GM21526 (cell line): Measurements from ENCODE around the gene CNST.
"Not testable (repeated sequence)": the region's sequence is repeated elsewhere in the genome, so short reads cannot be mapped to it uniquely, and the experiment has no call there.

ENCODE experiments used
- ATAC-seq: cut with Tn5 transposase; IDR thresholded peaks from one replicate; pipeline ENCODE4 v1.9.1; 2021; ENCODE audit warnings: moderate library complexity; ENCODE audit not compliant: unreplicated experiment, low FRiP score

The CNST gene

DNA sequence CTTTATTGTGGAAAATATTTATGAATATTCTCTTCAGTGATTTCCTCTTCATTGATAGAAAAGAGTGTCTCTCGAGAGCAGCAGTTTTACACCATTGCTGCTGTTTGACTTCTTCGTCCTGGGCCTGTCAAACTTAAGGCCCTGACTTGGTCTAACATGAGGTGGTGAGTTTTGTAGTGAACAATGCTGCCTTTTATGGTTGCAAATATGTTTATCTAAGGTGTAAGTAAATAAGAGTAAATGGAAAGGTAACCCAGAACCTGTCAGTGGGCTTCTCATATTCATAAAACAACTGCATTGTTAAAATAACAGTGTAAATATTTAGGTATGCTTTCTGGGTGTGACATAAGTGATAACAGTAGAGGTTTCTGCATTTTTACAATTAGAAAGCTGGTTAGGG is 95.2 kb downstream of the CNST start:
- no peak for ATAC-seq

DNA sequence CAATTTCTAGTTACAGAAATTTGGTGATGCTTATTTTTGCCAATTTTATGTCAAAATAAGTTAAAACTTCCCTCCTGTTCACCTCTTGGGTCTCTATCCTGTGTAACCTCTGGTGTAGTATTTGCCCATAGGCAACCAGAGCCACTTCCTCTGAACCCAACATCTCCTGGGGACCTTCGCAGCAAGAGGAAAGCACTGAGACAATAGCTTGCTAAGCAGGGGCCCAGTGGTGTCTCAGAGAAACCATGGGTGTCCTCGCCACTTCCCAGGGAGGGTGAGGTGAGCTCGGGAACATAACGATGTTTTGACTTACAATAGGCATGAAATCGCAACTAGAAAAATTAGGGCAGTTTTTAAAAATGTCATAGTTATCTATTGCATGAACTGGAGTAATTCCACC is 101.5 kb downstream of the CNST start:
- ATAC-seq: no peak

- no peak for ATAC-seq
Observed at GRCh38 chr1:246669659-246670058, 103.4 kb downstream of the CNST start.

- ATAC-seq: no peak
Observed at GRCh38 chr1:246674049-246674448, 107.8 kb downstream of the CNST start.

- ATAC-seq: no peak
Observed at GRCh38 chr1:246677842-246678241, 111.6 kb downstream of the CNST start.

DNA sequence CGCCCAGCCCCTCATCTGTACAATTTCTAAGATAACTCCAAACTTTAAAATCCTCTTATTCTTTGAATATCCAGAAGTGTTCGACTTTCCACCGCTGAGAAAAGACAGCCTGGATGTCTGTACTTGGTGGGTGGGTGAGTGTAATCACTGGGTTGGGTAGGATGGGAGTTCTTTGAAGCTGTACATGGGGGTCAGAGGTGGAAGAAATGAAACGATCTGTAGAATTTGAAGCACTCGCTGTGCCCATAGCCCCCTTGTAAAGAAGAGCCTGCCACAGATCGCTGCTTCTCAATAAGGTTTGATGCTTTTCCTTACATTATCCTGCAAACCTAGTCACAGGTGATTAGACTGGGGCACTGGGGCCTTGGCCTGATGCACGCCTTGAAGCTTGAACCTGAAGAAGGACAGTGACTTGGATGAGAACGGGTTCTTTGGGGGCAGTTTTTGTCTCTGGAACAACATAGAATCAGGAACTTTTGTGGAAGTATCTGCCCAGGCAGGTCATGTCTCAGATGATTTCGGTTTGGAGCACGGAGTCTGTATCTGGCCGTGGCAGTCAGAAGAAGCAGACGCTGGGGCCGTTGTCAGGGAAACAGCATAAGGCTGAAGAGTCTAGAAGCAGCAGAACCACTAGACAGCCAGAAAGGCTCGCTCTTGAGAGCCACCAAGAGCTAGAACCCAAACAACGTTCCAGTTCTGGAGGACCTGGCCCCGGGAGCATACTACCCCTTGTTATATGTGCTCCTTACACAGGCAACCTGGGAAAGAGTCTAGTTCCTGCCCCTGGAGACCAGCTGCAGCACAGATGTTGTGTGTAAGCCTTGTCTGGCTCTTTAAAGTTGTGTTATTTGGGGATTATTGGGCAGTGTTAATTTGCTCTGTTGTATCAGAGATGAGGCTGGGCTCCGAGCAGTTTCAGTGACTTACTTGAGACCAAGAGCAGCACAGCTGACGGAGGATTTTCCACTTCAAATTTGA is 112.8 kb downstream of the CNST start:
- ATAC-seq: no peak

GRCh38 chr1:246679794-246680177 is 113.5 kb downstream of the CNST start:
- no peak for ATAC-seq

DNA sequence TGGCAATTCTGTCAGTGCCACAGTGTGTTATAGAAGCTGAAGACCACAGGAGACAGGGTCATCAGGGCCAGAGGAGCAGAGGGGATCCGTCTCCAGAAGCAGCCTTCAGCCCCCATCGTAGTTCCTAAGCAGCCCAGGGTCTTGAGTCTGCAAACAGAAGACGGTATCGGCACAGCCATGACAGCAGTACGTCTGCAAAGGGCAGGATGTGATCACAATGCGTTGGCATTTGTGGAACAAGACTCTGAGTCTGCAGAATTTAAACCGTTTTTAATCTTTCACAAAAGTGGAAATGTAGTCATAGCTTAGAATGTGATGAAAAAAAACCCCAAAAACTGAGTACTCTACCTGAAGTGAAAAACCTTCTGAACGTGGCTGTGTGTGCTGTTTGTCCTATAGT is 113.9 kb downstream of the CNST start:
- ATAC-seq: no peak

DNA sequence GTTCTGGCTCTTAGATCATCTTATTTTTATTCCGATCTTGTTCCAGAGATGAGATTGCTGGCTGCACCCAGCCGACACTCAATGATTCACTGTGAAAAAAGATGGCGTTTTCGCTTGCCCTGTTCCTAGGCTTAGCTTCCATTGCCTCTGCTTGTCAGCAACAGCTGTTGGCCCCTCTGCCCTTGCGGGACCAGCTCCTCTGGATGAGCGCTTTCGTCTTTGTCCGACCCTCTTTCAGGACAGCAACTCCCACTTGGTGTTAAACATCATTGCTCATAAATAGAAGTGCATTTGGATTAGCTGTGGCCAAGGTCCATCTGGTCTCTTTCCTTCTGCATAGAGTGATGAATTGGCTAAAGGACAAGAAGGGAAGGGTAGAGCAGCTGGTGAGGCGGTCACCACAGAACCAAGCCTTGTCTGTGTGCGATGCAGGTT is 114.5 kb downstream of the CNST start:
- ATAC-seq: no peak

GRCh38 chr1:246681900-246682895 is 115.9 kb downstream of the CNST start:
- ATAC-seq: no peak

DNA sequence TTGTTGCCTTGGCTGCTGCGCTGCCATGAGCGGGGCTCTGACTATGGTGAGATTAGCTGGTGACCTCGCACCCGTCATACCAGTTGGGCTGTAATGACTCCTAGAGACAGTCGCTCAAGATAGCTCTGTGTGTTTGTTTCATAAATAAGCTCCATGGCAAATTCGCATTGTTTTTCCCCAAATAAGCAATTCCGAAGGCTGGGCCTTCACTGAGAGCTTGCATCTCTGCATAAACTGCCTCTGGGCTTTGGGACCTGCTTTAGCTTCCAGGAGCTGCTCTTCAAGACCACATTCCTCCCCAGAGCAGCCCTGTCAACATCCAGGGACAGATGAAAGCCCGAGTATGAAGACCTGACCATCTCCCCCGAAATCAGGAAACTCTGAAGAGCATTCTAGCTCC is 117.3 kb downstream of the CNST start:
- no peak for ATAC-seq

GRCh38 chr1:246687002-246687401 is 120.7 kb downstream of the CNST start:
- no peak for ATAC-seq

GRCh38 chr1:246689409-246690008 is 123.3 kb downstream of the CNST start:
- ATAC-seq: peak; percentile 88

DNA sequence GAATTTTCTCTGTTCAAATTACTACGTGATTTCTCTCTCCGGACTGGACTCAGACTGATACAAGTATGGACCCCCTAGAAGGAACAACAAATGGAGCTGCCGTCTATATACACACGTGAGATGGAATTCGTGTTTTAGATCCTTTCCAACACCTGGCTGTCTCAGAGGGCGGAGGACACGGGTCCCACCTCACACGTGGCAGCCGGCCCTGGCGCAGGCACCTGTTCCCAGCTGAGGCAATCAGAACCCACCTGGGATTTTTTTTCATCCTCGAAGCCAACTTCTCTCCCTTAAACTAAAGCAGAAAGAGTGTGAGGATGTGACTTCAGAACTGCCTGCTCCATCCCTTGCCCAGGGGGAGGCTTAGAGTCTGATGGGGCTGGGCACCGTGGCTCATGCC is 123.8 kb downstream of the CNST start:
- ATAC-seq: no peak

DNA sequence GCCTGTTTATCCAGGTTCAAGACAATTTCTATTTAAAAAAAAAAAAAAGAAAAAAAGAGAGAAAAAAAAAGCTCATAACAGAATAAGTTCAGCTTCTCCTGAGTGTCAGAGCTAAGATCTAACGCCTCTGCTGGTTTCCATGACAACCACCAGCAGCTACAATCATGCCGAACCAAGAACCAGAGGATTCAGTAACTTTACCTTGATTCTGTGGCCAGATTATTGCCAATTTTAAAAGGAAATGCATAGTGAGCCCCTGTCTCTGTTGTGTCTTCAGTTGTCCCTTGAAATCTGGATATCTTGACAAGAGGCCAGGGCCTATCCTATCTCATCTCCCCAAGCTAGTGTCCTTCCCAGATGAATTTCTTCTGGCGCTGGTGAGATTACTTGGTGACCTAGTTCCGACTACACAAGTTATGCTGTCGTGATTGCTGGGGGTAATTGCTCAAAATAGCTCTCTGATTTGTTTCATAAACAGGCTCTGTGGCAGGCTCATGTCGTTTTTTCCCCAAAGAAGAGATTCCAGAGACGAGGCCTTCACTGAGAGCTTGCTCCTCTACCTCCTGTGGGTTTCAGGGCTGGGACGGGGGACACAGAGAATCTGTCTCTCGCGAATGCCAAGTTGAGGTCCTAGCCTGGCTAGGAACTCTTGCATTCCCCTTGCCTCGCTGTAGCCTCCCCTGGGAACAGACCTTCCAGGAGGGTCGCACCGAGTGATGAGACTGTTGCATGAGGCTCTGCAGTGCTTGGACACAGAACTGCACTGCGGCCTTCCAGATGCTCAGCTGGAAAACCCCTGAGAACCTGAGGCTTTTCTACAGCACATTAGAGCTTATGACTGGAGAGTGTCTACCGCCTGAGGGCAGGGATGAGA is 125.6 kb downstream of the CNST start:
- no peak for ATAC-seq

- ATAC-seq: not testable (repeated sequence)
Observed at GRCh38 chr1:246694213-246694895, 128.1 kb downstream of the CNST start.

GRCh38 chr1:246695136-246695535 is 128.9 kb downstream of the CNST start:
- no peak for ATAC-seq

DNA sequence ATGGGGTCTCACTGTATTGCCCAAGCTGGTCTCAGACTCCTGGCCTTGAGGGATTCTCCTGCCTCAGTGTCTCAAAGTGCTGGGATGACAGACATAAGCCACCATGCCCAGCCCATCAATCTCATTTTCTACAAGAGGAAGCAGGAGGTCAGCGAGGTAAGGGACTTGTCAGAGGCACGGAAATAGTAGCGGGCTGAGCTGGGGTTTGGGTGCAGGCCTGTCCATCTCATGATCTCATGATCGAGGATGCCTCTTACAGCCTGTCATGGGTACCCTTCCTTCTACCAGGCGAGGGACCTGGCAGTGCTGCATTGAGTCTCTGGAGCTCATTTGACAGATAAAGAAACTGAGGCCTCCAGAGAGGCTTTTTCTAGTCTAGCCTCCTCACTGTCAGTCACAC is 129.4 kb downstream of the CNST start:
- ATAC-seq: no peak

- ATAC-seq: no peak
Observed at GRCh38 chr1:246698466-246699094, 132.3 kb downstream of the CNST start.
